Measurements from ENCODE around the gene P2RY2. TPM values are rescaled to one million over a fixed set of nuclear protein-coding genes. Genes with fewer than 3 reads are reported as not detected.
A peak's percentile ranks its signal among the peaks of the same experiment; 100 is the strongest.

The P2RY2 gene
- total and polyA plus RNA-seq, 9 of the 15 experiments (the other 6 are each of a cell fraction or from before 2014, with no cell fraction given), result not detected

GRCh38 chr11:73281201-73281741 is 63.2 kb downstream of the P2RY2 start:
- Histone ChIP-seq H3K36me3 (ENCODE audit: control insufficient read depth, insufficient read depth, low read length) (no peaks in the 10 kb centered on the region), H3K9ac (ENCODE audit: insufficient read depth in 1 of 2, low read depth in 2 of 2, low read length in 2 of 2) (peak overlapping the region in 1 of 2 experiments; percentile 47; a peak in 1 of 4 replicates), H3K27ac (ENCODE audit: extremely low read depth, low read depth, low read length) (no peak overlapping the region), H4K20me1 (replicated peaks; ENCODE audit: control insufficient read depth, insufficient read depth, low read length) (no peaks in the 10 kb centered on the region; the same call in 1 of the 2 replicates), H3K9me3 (replicated peaks; ENCODE audit: control insufficient read depth, insufficient read depth, low read depth, low read length) (no peaks in the 10 kb centered on the region), H3K4me2 (ENCODE audit: insufficient read depth, low read length) (no peak overlapping the region), H3K4me1 (replicated peaks in 1 of 2; ENCODE audit: control insufficient read depth in 2 of 2, insufficient read depth in 2 of 2, low read length in 2 of 2) (0 out of 5 replicates have a peak, but pooled peaks cover 0 to 3% of the 10 kb centered on the region in 2 experiments), H3K27me3 (ENCODE audit: control insufficient read depth in 2 of 2, insufficient read depth in 2 of 2, low read length in 2 of 2) (peaks cover 4 to 6% of the 10 kb centered on the region in 2 experiments; a peak in 2 of 5 replicates), H3K4me3 (no peak overlapping the region), H3K9me1 (ENCODE audit: control insufficient read depth, insufficient read depth, low read length) (no peaks in the 10 kb centered on the region), H3K79me2 (ENCODE audit: control insufficient read depth, insufficient read depth, low read length) (no peaks in the 10 kb centered on the region), H2AFZ (ENCODE audit: low read depth, low read length) (no peak overlapping the region)
- intact Hi-C loops (cut with micrococcal nuclease) (no loop called here), in situ Hi-C loops (cut with MboI) (no loop called here)
- no peak for FAIRE-seq
- ATAC-seq, result no peak
- no TSS peak for BruUV-seq (replicated peaks)
- ChIA-PET CTCF (ENCODE audit: low intra/inter-chr PET ratio) (interaction anchor here (0.5 kb wide), 1 partner anchor 96 kb away, joined by 3 read pairs; no protein-coding TSS in a partner anchor), POLR2A (interaction anchor here (0.6 kb wide), 1 partner anchor 579 kb away, joined by 3 read pairs; no protein-coding TSS in a partner anchor)
- 0% methylated on average over 3 of the region's 3 CpGs for WGBS (ENCODE audit: insufficient coverage, low coverage, missing lambda C conversion rate)
- no peak for TF ChIP-seq RFX7 (CRISPR knock-in tag; IDR thresholded peaks at IDR 0.05)
- no peak for DNase-seq (ENCODE audit: extremely low read depth in 1 of 4, low spot score in 3 of 4)

GRCh38 chr11:73281796-73282660 is 63.9 kb downstream of the P2RY2 start:
- ChIA-PET CTCF (ENCODE audit: low intra/inter-chr PET ratio) (interaction anchor here (0.5 kb wide), 1 partner anchor 97 kb away, joined by 3 read pairs; no protein-coding TSS in a partner anchor), POLR2A (interaction anchor here (0.6 to 1.5 kb wide), 2 partner anchors 56 to 580 kb away, joined by 3 to 5 read pairs; no protein-coding TSS in a partner anchor)
- in situ Hi-C loops (cut with MboI), result no loop called here
- FAIRE-seq, result no peak
- peaks cover 0 to 6% of the 10 kb centered on the region in 2 experiments; a peak in 1 of 5 replicates for H3K27me3 ChIP-seq (ENCODE audit: control insufficient read depth in 2 of 2, insufficient read depth in 2 of 2, low read length in 2 of 2)
- WGBS (ENCODE audit: insufficient coverage, low coverage, missing lambda C conversion rate), result 0% methylated on average over 3 of the region's 3 CpGs
- no peak overlapping the region for H3K27ac ChIP-seq (ENCODE audit: extremely low read depth, low read depth, low read length)
- H3K4me1 ChIP-seq (replicated peaks in 1 of 2; ENCODE audit: control insufficient read depth in 2 of 2, insufficient read depth in 2 of 2, low read length in 2 of 2), result 0 out of 5 replicates have a peak, but pooled peaks cover 0 to 3% of the 10 kb centered on the region in 2 experiments
- no peaks in the 10 kb centered on the region for H3K9me1 ChIP-seq (ENCODE audit: control insufficient read depth, insufficient read depth, low read length)
- H2AFZ ChIP-seq (ENCODE audit: low read depth, low read length), result no peak overlapping the region
- H3K79me2 ChIP-seq (ENCODE audit: control insufficient read depth, insufficient read depth, low read length), result no peaks in the 10 kb centered on the region
- intact Hi-C loops (cut with micrococcal nuclease), result no loop called here
- no peak for ATAC-seq
- H3K36me3 ChIP-seq (ENCODE audit: control insufficient read depth, insufficient read depth, low read length), result no peaks in the 10 kb centered on the region
- H4K20me1 ChIP-seq (replicated peaks; ENCODE audit: control insufficient read depth, insufficient read depth, low read length), result no peaks in the 10 kb centered on the region; the same call in 1 of the 2 replicates
- H3K9me3 ChIP-seq (replicated peaks; ENCODE audit: control insufficient read depth, insufficient read depth, low read depth, low read length), result no peaks in the 10 kb centered on the region
- no peak for DNase-seq (ENCODE audit: extremely low read depth in 1 of 4, low spot score in 3 of 4)
- TF ChIP-seq RBM25 (IDR thresholded peaks at IDR 0.05; ENCODE audit: low read depth, low read length, severe bottlenecking) (peak; percentile 15), POU5F1 (IDR thresholded peaks at IDR 0.05; ENCODE audit: borderline replicate concordance, low read depth, low read length, partially characterized antibody) (no peak)
- peak overlapping the region in 1 of 2 experiments; percentile 62; a peak in 1 of 4 replicates for H3K9ac ChIP-seq (ENCODE audit: insufficient read depth in 1 of 2, low read depth in 2 of 2, low read length in 2 of 2)
- no TSS peak for BruUV-seq (replicated peaks)
- no peak overlapping the region for H3K4me2 ChIP-seq (ENCODE audit: insufficient read depth, low read length)
- no peak overlapping the region for H3K4me3 ChIP-seq

Data from K562 (cell line).